ENCODE data around the gene PATZ1. TPM values are rescaled to one million over a fixed set of nuclear protein-coding genes. Genes with fewer than 3 reads are reported as not detected.

The PATZ1 gene
- total RNA-seq, 2 experiments from 2014 or later = 28.4 to 29.0 TPM

GRCh38 chr22:31329453-31330215, 16.5 kb downstream of the PATZ1 start:
- intact Hi-C loops (cut with micrococcal nuclease) = no loop called here
- ChIA-PET POLR2A (interaction anchor here (1.0 to 1.9 kb wide), 3 partner anchors 14 to 144 kb away, joined by 3 to 6 read pairs (median 6); no protein-coding TSS in a partner anchor), CTCF (interaction anchor here (1.1 to 2.3 kb wide), 2 partner anchors 15 to 16 kb away, joined by 3 to 12 read pairs; no protein-coding TSS in a partner anchor)
- H3K27ac Mint-ChIP-seq = peak overlapping the region; percentile 65
- H3K9me3 Mint-ChIP-seq = no peaks in the 10 kb centered on the region
- no peak for TF ChIP-seq CTCF (IDR thresholded peaks at IDR 0.05)
- H3K36me3 Mint-ChIP-seq (ENCODE audit: low read depth) = peaks cover 49% of the 10 kb centered on the region
- no peaks in the 10 kb centered on the region for H3K27me3 Mint-ChIP-seq
- ATAC-seq (peak; percentile 98), DNase-seq (peak; percentile 18)
- H3K4me1 Mint-ChIP-seq (ENCODE audit: low read depth) = peaks cover 20% of the 10 kb centered on the region
- H3K4me3 Mint-ChIP-seq = no peak overlapping the region

- no peak overlapping the region for H3K4me3 Mint-ChIP-seq
- H3K27ac Mint-ChIP-seq = peak overlapping the region; percentile 34
- ATAC-seq (no peak), DNase-seq (no peak)
- TF ChIP-seq CTCF (IDR thresholded peaks at IDR 0.05) = no peak
- ChIA-PET POLR2A (interaction anchor here (1.7 to 1.9 kb wide), 2 partner anchors 14 to 16 kb away, joined by 6 read pairs; no protein-coding TSS in a partner anchor), CTCF (interaction anchor here (1.1 kb wide), 1 partner anchor 16 kb away, joined by 3 read pairs; no protein-coding TSS in a partner anchor)
- H3K4me1 Mint-ChIP-seq (ENCODE audit: low read depth) = peaks cover 20% of the 10 kb centered on the region
- no peaks in the 10 kb centered on the region for H3K9me3 Mint-ChIP-seq
- intact Hi-C loops (cut with micrococcal nuclease) = no loop called here
- H3K27me3 Mint-ChIP-seq = no peaks in the 10 kb centered on the region
- H3K36me3 Mint-ChIP-seq (ENCODE audit: low read depth) = peaks cover 44% of the 10 kb centered on the region
These were observed 17.1 kb downstream of the PATZ1 start for GRCh38 chr22:31329029-31329428.

GRCh38 chr22:31328544-31328960, 17.6 kb downstream of the PATZ1 start:
- POLR2A ChIA-PET = interaction anchor here (1.9 kb wide), 1 partner anchor 15 kb away, joined by 6 read pairs; no protein-coding TSS in a partner anchor
- TF ChIP-seq CTCF (IDR thresholded peaks at IDR 0.05) = no peak
- H3K27me3 Mint-ChIP-seq = no peaks in the 10 kb centered on the region
- H3K4me3 Mint-ChIP-seq = no peak overlapping the region
- no peak for ATAC-seq
- no peak overlapping the region for H3K27ac Mint-ChIP-seq
- peaks cover 40% of the 10 kb centered on the region for H3K36me3 Mint-ChIP-seq (ENCODE audit: low read depth)
- no peak for DNase-seq
- CTCF ChIA-PET = interaction anchor here (1.1 to 3.1 kb wide), 2 partner anchors 15 to 16 kb away, joined by 3 to 19 read pairs; no protein-coding TSS in a partner anchor
- H3K9me3 Mint-ChIP-seq = no peaks in the 10 kb centered on the region
- peaks cover 21% of the 10 kb centered on the region for H3K4me1 Mint-ChIP-seq (ENCODE audit: low read depth)
- intact Hi-C loops (cut with micrococcal nuclease) = no loop called here

GRCh38 chr22:31327806-31328543, 18.2 kb downstream of the PATZ1 start:
- Mint-ChIP-seq H3K36me3 (ENCODE audit: low read depth) (peaks cover 37% of the 10 kb centered on the region), H3K27ac (no peak overlapping the region), H3K4me1 (ENCODE audit: low read depth) (peaks cover 24% of the 10 kb centered on the region), H3K27me3 (no peaks in the 10 kb centered on the region), H3K9me3 (no peaks in the 10 kb centered on the region), H3K4me3 (no peak overlapping the region)
- TF ChIP-seq CTCF (IDR thresholded peaks at IDR 0.05) = no peak
- CTCF ChIA-PET = interaction anchor here (3.1 kb wide), 1 partner anchor 15 kb away, joined by 19 read pairs; no protein-coding TSS in a partner anchor
- POLR2A ChIA-PET = interaction anchor here (1.4 to 1.9 kb wide), 3 partner anchors 9 to 19 kb away, joined by 4 to 6 read pairs (median 6); partner anchors contain the start of gene PATZ1
- ATAC-seq = no peak
- intact Hi-C loops (cut with micrococcal nuclease) = no loop called here
- no peak for DNase-seq
